HUES64 (cell line): ENCODE measurements around the gene SSR4.

Experiments
- H3K27ac ChIP-seq: 2 replicates; pipeline ENCODE4 v1.7.0; 2013; ENCODE audit warnings: low read depth, low read length, inconsistent platforms
- H3K27me3 ChIP-seq: 2 replicates; pipeline ENCODE4 v1.6.1; 2013; ENCODE audit warnings: mild to moderate bottlenecking, low read length; ENCODE audit not compliant: insufficient read depth
- H3K36me3 ChIP-seq: 2 replicates; pipeline ENCODE4 v1.6.1; 2013; ENCODE audit warnings: mild to moderate bottlenecking, low read length; ENCODE audit not compliant: insufficient read depth
- H3K4me1 ChIP-seq: 2 replicates; pipeline ENCODE4 v1.6.1; 2013; ENCODE audit warnings: mild to moderate bottlenecking, low read length, moderate library complexity; ENCODE audit not compliant: insufficient read depth
- H3K4me3 ChIP-seq: 2 replicates; pipeline ENCODE4 v1.5.1; 2013; ENCODE audit warnings: mild to moderate bottlenecking, low read length, moderate library complexity
- H3K9ac ChIP-seq: 2 replicates; pipeline ENCODE4 v1.6.1; 2013; ENCODE audit warnings: mild to moderate bottlenecking, low read depth, low read length
- H3K9me3 ChIP-seq: 2 replicates; pipeline ENCODE4 v1.6.1; 2013; ENCODE audit warnings: low read depth, low read length; ENCODE audit not compliant: insufficient read depth
- WGBS: fragments of 150-250, 120-280 bp; methylation state at CpG from one replicate; pipeline ENCODE4 v1.1.7; 2013; ENCODE audit warnings: missing lambda C conversion rate; 5-methylcytosine and 5-hydroxymethylcytosine counted together

Gene SSR4

GRCh38 chrX:153777261-153778090 is 17.0 kb upstream of the SSR4 start:
- Histone ChIP-seq H3K27ac (no peak overlapping the region), H3K9ac (no peak overlapping the region), H3K4me1 (no peaks in the 10 kb centered on the region), H3K27me3 (no peaks in the 10 kb centered on the region), H3K9me3 (no peaks in the 10 kb centered on the region), H3K4me3 (no peak overlapping the region), H3K36me3 (no peaks in the 10 kb centered on the region)
- WGBS, result 95% methylated on average over 32 of the region's 34 CpGs

- H3K9ac ChIP-seq, result no peak overlapping the region
- H3K4me1 ChIP-seq, result no peaks in the 10 kb centered on the region
- 85% methylated on average over 17 of the region's 17 CpGs for WGBS
- H3K4me3 ChIP-seq, result no peak overlapping the region
- no peaks in the 10 kb centered on the region for H3K27me3 ChIP-seq
- H3K36me3 ChIP-seq, result no peaks in the 10 kb centered on the region
- no peaks in the 10 kb centered on the region for H3K9me3 ChIP-seq
- H3K27ac ChIP-seq, result no peak overlapping the region
These were observed 16.3 kb upstream of the SSR4 start for GRCh38 chrX:153778181-153778580.

- Histone ChIP-seq H3K4me3 (no peak overlapping the region), H3K27ac (no peak overlapping the region), H3K9me3 (no peaks in the 10 kb centered on the region), H3K4me1 (no peaks in the 10 kb centered on the region), H3K27me3 (no peaks in the 10 kb centered on the region), H3K36me3 (no peaks in the 10 kb centered on the region), H3K9ac (no peak overlapping the region)
- 92% methylated on average over 16 of the region's 16 CpGs for WGBS
These were observed 15.8 kb upstream of the SSR4 start for GRCh38 chrX:153778684-153779101.

- Histone ChIP-seq H3K9me3 (no peaks in the 10 kb centered on the region), H3K4me1 (no peaks in the 10 kb centered on the region), H3K36me3 (no peaks in the 10 kb centered on the region), H3K27me3 (no peaks in the 10 kb centered on the region), H3K4me3 (no peak overlapping the region), H3K27ac (no peak overlapping the region), H3K9ac (no peak overlapping the region)
- WGBS, result 89% methylated on average over 18 of the region's 18 CpGs
These were observed 14.4 kb upstream of the SSR4 start for GRCh38 chrX:153779891-153780677.

- Histone ChIP-seq H3K36me3 (peaks cover 6% of the 10 kb centered on the region), H3K9ac (no peak within 1 kb of the TSS), H3K4me1 (no peaks in the 10 kb centered on the region), H3K4me3 (no peak within 1 kb of the TSS), H3K27ac (no peak within 1 kb of the TSS), H3K27me3 (no peaks in the 10 kb centered on the region), H3K9me3 (no peaks in the 10 kb centered on the region)
- WGBS, result 87% methylated on average over 52 of the region's 52 CpGs
These were observed 13.6 kb upstream of the SSR4 start, which contains the start of gene SRPK3 for GRCh38 chrX:153780678-153781427. SRPK3 (plus strand) TSS chrX:153781041; CDS start chrX:153781087, 46 bp downstream.

GRCh38 chrX:153781428-153782047 is 12.9 kb upstream of the SSR4 start:
- Histone ChIP-seq H3K36me3 (peaks cover 11% of the 10 kb centered on the region), H3K27me3 (no peaks in the 10 kb centered on the region), H3K4me1 (no peaks in the 10 kb centered on the region), H3K27ac (no peak overlapping the region), H3K9ac (no peak overlapping the region), H3K4me3 (no peak overlapping the region), H3K9me3 (no peaks in the 10 kb centered on the region)
- 89% methylated on average over 24 of the region's 24 CpGs for WGBS

- Histone ChIP-seq H3K4me3 (no peak overlapping the region), H3K36me3 (peaks cover 12% of the 10 kb centered on the region), H3K9me3 (no peaks in the 10 kb centered on the region), H3K27me3 (no peaks in the 10 kb centered on the region), H3K27ac (no peak overlapping the region), H3K9ac (no peak overlapping the region), H3K4me1 (no peaks in the 10 kb centered on the region)
- 85% methylated on average over 11 of the region's 11 CpGs for WGBS
These were observed 12.2 kb upstream of the SSR4 start for GRCh38 chrX:153782313-153782712.

- Histone ChIP-seq H3K27ac (no peak overlapping the region), H3K4me1 (no peaks in the 10 kb centered on the region), H3K27me3 (no peaks in the 10 kb centered on the region), H3K9ac (no peak overlapping the region), H3K9me3 (no peaks in the 10 kb centered on the region), H3K36me3 (peaks cover 14% of the 10 kb centered on the region), H3K4me3 (no peak overlapping the region)
- WGBS, result 91% methylated on average over 11 of the region's 14 CpGs
These were observed 11.6 kb upstream of the SSR4 start for GRCh38 chrX:153782871-153783270.

GRCh38 chrX:153783378-153784013 is 11.0 kb upstream of the SSR4 start:
- H3K27ac ChIP-seq, result no peak overlapping the region
- 94% methylated on average over 24 of the region's 24 CpGs for WGBS
- H3K4me1 ChIP-seq, result no peaks in the 10 kb centered on the region

GRCh38 chrX:153784325-153784967 is 10.0 kb upstream of the SSR4 start:
- 95% methylated on average over 25 of the region's 27 CpGs for WGBS
- no peaks in the 10 kb centered on the region for H3K27me3 ChIP-seq
- no peak overlapping the region for H3K9ac ChIP-seq
- no peaks in the 10 kb centered on the region for H3K9me3 ChIP-seq
- no peak overlapping the region for H3K4me3 ChIP-seq
- H3K36me3 ChIP-seq, result peaks cover 16% of the 10 kb centered on the region
- no peak overlapping the region for H3K27ac ChIP-seq
- no peaks in the 10 kb centered on the region for H3K4me1 ChIP-seq

More at GRCh38 chrX:153783378-153784013, 11.0 kb upstream of the SSR4 start:
- Histone ChIP-seq H3K4me3 (no peak overlapping the region), H3K9ac (no peak overlapping the region), H3K9me3 (no peaks in the 10 kb centered on the region), H3K36me3 (peaks cover 16% of the 10 kb centered on the region), H3K27me3 (no peaks in the 10 kb centered on the region)
